Trophoblast cell (in vitro differentiated cells and primary cell): ENCODE data around the gene SLC5A4.

ENCODE experiments used
- DNase-seq, 2 donors: peaks; one replicate each; pipeline ENCODE4 v3.0.0-alpha.2; 2016
- H2AFZ ChIP-seq: 2 replicates; pipeline ENCODE4 v1.6.1; 2013; ENCODE audit warnings: low read length, moderate library complexity, mild to moderate bottlenecking; ENCODE audit not compliant: insufficient read depth, poor library complexity
- H2AK5ac ChIP-seq: 2 replicates; pipeline ENCODE4 v1.6.1; 2013; ENCODE audit warnings: mild to moderate bottlenecking, low read length
- H2BK120ac ChIP-seq: 2 replicates; pipeline ENCODE4 v1.6.1; 2013; ENCODE audit warnings: low read length, mild to moderate bottlenecking, moderate library complexity; ENCODE audit not compliant: insufficient read depth, poor library complexity
- H2BK12ac ChIP-seq: 2 replicates; pipeline ENCODE4 v1.6.1; 2013; ENCODE audit warnings: mild to moderate bottlenecking, low read length, moderate library complexity
- H2BK5ac ChIP-seq: 2 replicates; pipeline ENCODE4 v1.6.1; 2013; ENCODE audit warnings: low read length, low read depth, moderate library complexity, mild to moderate bottlenecking; ENCODE audit not compliant: poor library complexity
- H3K14ac ChIP-seq: 2 replicates; pipeline ENCODE4 v1.6.1; 2013; ENCODE audit warnings: mild to moderate bottlenecking, low read length
- H3K18ac ChIP-seq: 2 replicates; pipeline ENCODE4 v1.6.1; 2013; ENCODE audit warnings: mild to moderate bottlenecking, low read length
- H3K23ac ChIP-seq: 2 replicates; pipeline ENCODE4 v1.6.1; 2013; ENCODE audit warnings: low read length
- H3K27ac ChIP-seq: 2 replicates; pipeline ENCODE4 v1.5.1; 2013; ENCODE audit warnings: low read depth, mild to moderate bottlenecking, inconsistent platforms, low read length, moderate library complexity
- H3K27me3 ChIP-seq: 2 replicates; pipeline ENCODE4 v1.6.1; 2013; ENCODE audit warnings: inconsistent platforms, mild to moderate bottlenecking, low read length, moderate library complexity; ENCODE audit not compliant: insufficient read depth
- H3K36me3 ChIP-seq, 2 experiments: 1 replicate in 1 of 2; 2 replicates in 1 of 2; pipeline ENCODE4 v1.6.1; 2013; ENCODE audit warnings: low read length in 2 of 2, mild to moderate bottlenecking in 2 of 2, moderate library complexity in 1 of 2; ENCODE audit not compliant: insufficient read depth in 2 of 2, control insufficient read depth in 1 of 2
- H3K4ac ChIP-seq: 2 replicates; pipeline ENCODE4 v1.6.1; 2013; ENCODE audit warnings: low read depth, mild to moderate bottlenecking, low read length, moderate library complexity
- H3K4me1 ChIP-seq, 2 experiments: 1 replicate in 1 of 2; 2 replicates in 1 of 2; pipeline ENCODE4 v1.6.1; 2013; ENCODE audit warnings: low read length in 2 of 2, mild to moderate bottlenecking in 2 of 2, moderate library complexity in 1 of 2; ENCODE audit not compliant: insufficient read depth in 2 of 2, control insufficient read depth in 1 of 2
- H3K4me2 ChIP-seq: 2 replicates; pipeline ENCODE4 v1.6.1; 2013; ENCODE audit warnings: inconsistent platforms, mild to moderate bottlenecking, low read length, moderate library complexity
- H3K4me3 ChIP-seq: 2 replicates; pipeline ENCODE4 v1.5.1; 2013; ENCODE audit warnings: mild to moderate bottlenecking, low read depth, low read length, inconsistent platforms
- H3K79me1 ChIP-seq: one replicate; pipeline ENCODE4 v1.6.1; 2013; ENCODE audit warnings: low read length
- H3K79me2 ChIP-seq: 2 replicates; pipeline ENCODE4 v1.6.1; 2013; ENCODE audit warnings: low read length, mild to moderate bottlenecking; ENCODE audit not compliant: control insufficient read depth, insufficient read depth, poor library complexity
- H3K9ac ChIP-seq: 2 replicates; pipeline ENCODE4 v1.6.1; 2013; ENCODE audit warnings: mild to moderate bottlenecking, low read length
- H3K9me3 ChIP-seq: 2 replicates; pipeline ENCODE4 v1.6.1; 2013; ENCODE audit warnings: low read depth, mild to moderate bottlenecking, control low read depth, inconsistent platforms, low read length; ENCODE audit not compliant: insufficient read depth
- H4K12ac ChIP-seq: 2 replicates; pipeline ENCODE4 v1.6.1; 2013; ENCODE audit warnings: low read depth, mild to moderate bottlenecking, low read length, moderate library complexity
- H4K8ac ChIP-seq: 2 replicates; pipeline ENCODE4 v1.6.1; 2013; ENCODE audit warnings: low read depth, mild to moderate bottlenecking, low read length, moderate library complexity
- H4K91ac ChIP-seq: one replicate; pipeline ENCODE4 v1.6.1; 2013; ENCODE audit warnings: low read depth, mild to moderate bottlenecking, low read length, moderate library complexity
- WGBS: extraction: QIAGEN DNeasy Blood & Tissue Kit; methylation state at CpG from one replicate; pipeline ENCODE4 v1.1.7; 2013; ENCODE audit warnings: missing lambda C conversion rate; ENCODE audit not compliant: insufficient read length, insufficient coverage; ENCODE audit errors: extremely low coverage; 5-methylcytosine and 5-hydroxymethylcytosine counted together

The SLC5A4 gene

DNA sequence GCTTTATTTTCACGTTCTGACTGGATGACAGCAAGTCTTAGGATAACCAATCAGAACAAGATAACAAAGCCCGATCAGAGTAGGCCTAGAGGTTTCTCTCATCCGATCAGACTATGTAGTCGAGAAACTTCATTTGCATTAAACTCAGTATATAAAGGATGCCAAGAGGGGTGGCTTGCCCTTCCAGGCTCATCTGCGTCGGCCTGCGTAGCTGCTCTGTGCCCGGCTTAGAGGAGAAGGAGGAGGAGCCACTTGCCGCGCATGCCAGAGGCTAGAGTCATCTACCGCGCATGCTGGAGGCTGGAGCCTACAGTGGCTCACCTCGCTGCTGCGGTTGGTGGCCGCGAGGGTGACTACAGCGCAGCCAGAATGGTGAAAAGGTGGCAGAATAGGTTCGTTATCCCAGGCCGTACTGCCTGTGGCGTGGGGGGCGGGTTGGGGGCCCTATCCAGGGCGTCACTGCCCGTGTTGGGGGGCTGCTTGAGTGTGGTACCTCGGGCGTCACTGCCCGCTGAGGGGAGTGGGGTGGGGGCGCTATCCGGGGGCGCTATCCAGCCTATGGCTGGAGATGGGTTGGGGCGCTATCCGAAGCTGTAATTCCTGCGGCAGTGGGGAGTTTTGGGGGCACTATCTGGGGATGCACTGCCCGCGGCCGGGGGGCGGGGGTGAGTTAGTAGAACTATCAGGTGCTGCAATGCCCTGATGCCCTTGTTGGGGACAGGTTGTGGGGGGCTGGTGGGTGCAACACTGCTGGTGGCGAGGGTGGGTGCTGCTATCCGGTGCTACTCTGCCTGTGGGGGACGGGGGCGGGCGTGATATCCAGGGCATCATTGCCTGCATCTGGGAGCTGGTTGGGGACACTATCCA lies 50.1 kb downstream of the SLC5A4 start, which contains the start of gene RFPL2:
RFPL2 (minus strand) TSS at position 218 of the 867 bp plus-strand sequence. CDS start 2,622 bp downstream, outside the sequence.
- H3K9ac ChIP-seq = no peak within 1 kb of the TSS
- H3K79me1 ChIP-seq = no peaks in the 10 kb centered on the region
- no peak within 1 kb of the TSS for H3K4ac ChIP-seq
- DNase-seq = peak; percentile 80 to 86
- H3K4me3 ChIP-seq = peak within 1 kb of the TSS; percentile 42
- peak within 1 kb of the TSS; percentile 63 for H3K4me2 ChIP-seq
- peaks cover 1% of the 10 kb centered on the region for H3K9me3 ChIP-seq
- no CpG with 5 or more reads among the region's 41 CpGs for WGBS
- no peak within 1 kb of the TSS for H2AK5ac ChIP-seq
- peaks cover 5 to 10% of the 10 kb centered on the region in 2 experiments for H3K4me1 ChIP-seq
- H3K27me3 ChIP-seq = peaks cover 12% of the 10 kb centered on the region
- peak within 1 kb of the TSS; percentile 61 for H2AFZ ChIP-seq
- no peaks in the 10 kb centered on the region for H3K79me2 ChIP-seq
- no peaks in the 10 kb centered on the region for H3K36me3 ChIP-seq
- H3K18ac ChIP-seq = no peak within 1 kb of the TSS
- H2BK12ac ChIP-seq = no peak within 1 kb of the TSS
- H3K23ac ChIP-seq = no peak within 1 kb of the TSS
- no peak within 1 kb of the TSS for H2BK5ac ChIP-seq
- H4K91ac ChIP-seq = no peak within 1 kb of the TSS
- H4K12ac ChIP-seq = no peak within 1 kb of the TSS
- no peak within 1 kb of the TSS for H2BK120ac ChIP-seq
- no peak within 1 kb of the TSS for H3K14ac ChIP-seq
- H4K8ac ChIP-seq = no peak within 1 kb of the TSS
- no peak within 1 kb of the TSS for H3K27ac ChIP-seq

DNA sequence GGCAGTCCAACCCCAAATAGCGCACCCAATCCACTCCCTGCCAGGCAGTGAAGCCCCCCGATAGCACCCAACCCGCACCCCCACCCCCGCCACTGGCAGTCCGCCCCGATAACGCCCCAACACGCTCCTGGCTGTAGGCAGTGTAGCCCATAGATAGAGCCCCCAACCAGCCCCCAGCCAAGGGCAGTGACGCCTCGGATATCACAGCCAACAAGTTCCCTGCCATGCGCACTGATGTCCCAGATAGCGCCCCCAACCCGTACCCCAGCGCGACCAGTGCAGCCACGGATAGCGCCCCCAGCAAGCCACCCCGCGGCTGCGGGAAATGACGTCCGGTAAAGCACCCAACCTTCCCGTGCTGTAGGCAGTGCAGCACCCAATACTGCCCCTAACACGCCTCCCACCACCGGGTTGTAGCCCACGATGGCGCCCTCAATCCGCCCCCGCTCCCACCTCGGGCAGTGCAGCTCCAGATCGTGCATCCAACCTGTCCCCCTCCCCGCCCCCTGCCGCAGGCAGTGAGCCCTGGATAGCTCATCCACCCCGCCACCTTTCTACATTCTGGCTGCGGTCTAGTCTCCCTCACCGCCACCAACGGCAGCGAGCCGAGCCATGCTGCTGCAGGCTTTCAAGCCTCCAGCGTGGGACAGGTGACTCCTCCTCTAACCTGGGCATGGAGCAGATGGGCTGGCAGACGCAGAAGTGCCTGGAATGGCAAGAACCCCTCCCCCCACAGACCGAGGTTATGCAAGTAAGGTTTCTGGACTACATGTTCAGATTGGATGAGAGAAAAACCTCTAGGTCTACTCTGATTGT lies 50.9 kb downstream of the SLC5A4 start:
- Histone ChIP-seq H3K36me3 (no peaks in the 10 kb centered on the region), H3K27me3 (peaks cover 12% of the 10 kb centered on the region), H4K12ac (no peak overlapping the region), H3K4me3 (peak overlapping the region; percentile 42), H3K4me2 (peak overlapping the region; percentile 63), H2BK5ac (no peak overlapping the region), H2AFZ (peak overlapping the region; percentile 61), H3K14ac (no peak overlapping the region), H3K27ac (no peak overlapping the region), H3K18ac (no peak overlapping the region), H3K9me3 (peaks cover 1% of the 10 kb centered on the region), H3K79me1 (no peaks in the 10 kb centered on the region), H4K91ac (no peak overlapping the region), H3K23ac (no peak overlapping the region), H3K79me2 (no peaks in the 10 kb centered on the region), H3K4me1 (peaks cover 5 to 10% of the 10 kb centered on the region in 2 experiments), H4K8ac (no peak overlapping the region), H2BK12ac (no peak overlapping the region), H3K9ac (no peak overlapping the region), H3K4ac (no peak overlapping the region), H2AK5ac (no peak overlapping the region), H2BK120ac (no peak overlapping the region)
- no CpG with 5 or more reads among the region's 42 CpGs for WGBS
- DNase-seq = peak in 1 of 2 donors; percentile 19

GRCh38 chr22:32203181-32204039 lies 51.7 kb downstream of the SLC5A4 start:
- Histone ChIP-seq H2BK12ac (no peak overlapping the region), H3K9ac (no peak overlapping the region), H3K9me3 (peaks cover 1% of the 10 kb centered on the region), H3K4me2 (no peak overlapping the region), H2BK120ac (no peak overlapping the region), H2AK5ac (no peak overlapping the region), H3K4ac (no peak overlapping the region), H2BK5ac (no peak overlapping the region), H3K79me2 (no peaks in the 10 kb centered on the region), H4K8ac (no peak overlapping the region), H3K18ac (no peak overlapping the region), H3K27me3 (peaks cover 12% of the 10 kb centered on the region), H3K27ac (no peak overlapping the region), H3K79me1 (no peaks in the 10 kb centered on the region), H2AFZ (no peak overlapping the region), H3K14ac (no peak overlapping the region), H4K91ac (no peak overlapping the region), H3K4me1 (peaks cover 5 to 10% of the 10 kb centered on the region in 2 experiments), H4K12ac (no peak overlapping the region), H3K23ac (no peak overlapping the region), H3K4me3 (no peak overlapping the region), H3K36me3 (no peaks in the 10 kb centered on the region)
- no peak for DNase-seq
- WGBS = no CpG with 5 or more reads among the region's 53 CpGs
